ENCODE results near the gene PRKRIP1.

PRKRIP1 gene

GRCh38 chr7:102436118-102436517 is 40.0 kb downstream of the PRKRIP1 start:
- H3K4me1 ChIP-seq (ENCODE audit: control insufficient read depth in 2 of 2, insufficient read depth in 1 of 2, low read depth in 1 of 2, low read length in 2 of 2), result peaks cover 8 to 21% of the 10 kb centered on the region in 2 donors

GRCh38 chr7:102439963-102440795 is 44.0 kb downstream of the PRKRIP1 start:
- Histone ChIP-seq H2BK120ac (ENCODE audit: low read depth, low read length) (no peak overlapping the region), H4K8ac (ENCODE audit: low read depth, low read length) (no peak overlapping the region), H2BK15ac (ENCODE audit: low read length) (no peak overlapping the region), H3K4me2 (ENCODE audit: insufficient read depth, low read length, poor library complexity, severe bottlenecking) (no peak overlapping the region), H3K36me3 (replicated peaks in 1 of 2; ENCODE audit: control insufficient read depth in 2 of 2, insufficient read depth in 2 of 2, low read length in 2 of 2) (peaks cover 13 to 75% of the 10 kb centered on the region in 2 donors), H3K9me3 (replicated peaks in 1 of 2; ENCODE audit: control insufficient read depth in 2 of 2, insufficient read depth in 1 of 2, low read depth in 1 of 2, low read length in 2 of 2) (no peaks in the 10 kb centered on the region), H2BK12ac (ENCODE audit: low read length) (no peak overlapping the region), H2AFZ (ENCODE audit: low read length) (no peak overlapping the region), H3K4ac (ENCODE audit: low read length) (no peak overlapping the region), H3K27ac (replicated peaks; ENCODE audit: low read length) (peak overlapping the region; percentile 66), H3K18ac (ENCODE audit: low read length) (no peak overlapping the region), H3K23ac (ENCODE audit: low read depth, low read length, poor library complexity) (no peak overlapping the region), H3K14ac (ENCODE audit: low read length) (no peak overlapping the region), H3K4me1 (ENCODE audit: control insufficient read depth in 2 of 2, insufficient read depth in 1 of 2, low read depth in 1 of 2, low read length in 2 of 2) (no peaks in the 10 kb centered on the region), H3K27me3 (ENCODE audit: control insufficient read depth in 3 of 3, insufficient read depth in 3 of 3, low read depth in 1 of 3, low read length in 3 of 3) (no peaks in the 10 kb centered on the region), H3K9ac (ENCODE audit: low read depth, low read length, poor library complexity) (no peak overlapping the region), H2BK5ac (ENCODE audit: low read length) (no peak overlapping the region), H3K4me3 (ENCODE audit: low read length in 2 of 2) (no peak overlapping the region), H4K91ac (ENCODE audit: low read depth, low read length, poor library complexity) (no peak overlapping the region), H2AK5ac (ENCODE audit: low read depth, low read length) (no peak overlapping the region), H3K79me1 (ENCODE audit: low read depth, low read length) (peaks cover 3% of the 10 kb centered on the region)
- no CpG with 5 or more reads among the region's 17 CpGs for WGBS, 2 donors (ENCODE audit: extremely low coverage in 2 of 2, insufficient read length in 2 of 2, insufficient replicate concordance in 1 of 2)
- peak; percentile 48 for DNase-seq (ENCODE audit: low spot score)

More at GRCh38 chr7:102436118-102436517, 40.0 kb downstream of the PRKRIP1 start:
- no peak overlapping the region for H2AFZ ChIP-seq (ENCODE audit: low read length)
- peaks cover 6 to 54% of the 10 kb centered on the region in 2 donors for H3K36me3 ChIP-seq (replicated peaks in 1 of 2; ENCODE audit: control insufficient read depth in 2 of 2, insufficient read depth in 2 of 2, low read length in 2 of 2)
- no peak overlapping the region for H3K4ac ChIP-seq (ENCODE audit: low read length)
- no peak overlapping the region for H3K9ac ChIP-seq (ENCODE audit: low read depth, low read length, poor library complexity)
- H2AK5ac ChIP-seq (ENCODE audit: low read depth, low read length), result no peak overlapping the region
- H3K9me3 ChIP-seq (replicated peaks in 1 of 2; ENCODE audit: control insufficient read depth in 2 of 2, insufficient read depth in 1 of 2, low read depth in 1 of 2, low read length in 2 of 2), result no peaks in the 10 kb centered on the region
- no peak overlapping the region for H2BK15ac ChIP-seq (ENCODE audit: low read length)
- no peak overlapping the region for H3K4me3 ChIP-seq (ENCODE audit: low read length in 2 of 2)
- H4K8ac ChIP-seq (ENCODE audit: low read depth, low read length), result no peak overlapping the region
- no peak for DNase-seq (ENCODE audit: low spot score)
- H3K27ac ChIP-seq (replicated peaks; ENCODE audit: low read length), result no peak overlapping the region
- H3K27me3 ChIP-seq (ENCODE audit: control insufficient read depth in 3 of 3, insufficient read depth in 3 of 3, low read depth in 1 of 3, low read length in 3 of 3), result no peaks in the 10 kb centered on the region
- H4K91ac ChIP-seq (ENCODE audit: low read depth, low read length, poor library complexity), result no peak overlapping the region
- no peak overlapping the region for H2BK5ac ChIP-seq (ENCODE audit: low read length)
- no peak overlapping the region for H2BK12ac ChIP-seq (ENCODE audit: low read length)
- WGBS, 2 donors (ENCODE audit: extremely low coverage in 2 of 2, insufficient read length in 2 of 2, insufficient replicate concordance in 1 of 2), result no CpG with 5 or more reads among the region's 10 CpGs
- H2BK120ac ChIP-seq (ENCODE audit: low read depth, low read length), result no peak overlapping the region
- peaks cover 11% of the 10 kb centered on the region for H3K79me1 ChIP-seq (ENCODE audit: low read depth, low read length)
- H3K18ac ChIP-seq (ENCODE audit: low read length), result no peak overlapping the region
- no peak overlapping the region for H3K14ac ChIP-seq (ENCODE audit: low read length)
- no peak overlapping the region for H3K23ac ChIP-seq (ENCODE audit: low read depth, low read length, poor library complexity)
- no peak overlapping the region for H3K4me2 ChIP-seq (ENCODE audit: insufficient read depth, low read length, poor library complexity, severe bottlenecking)

DNA sequence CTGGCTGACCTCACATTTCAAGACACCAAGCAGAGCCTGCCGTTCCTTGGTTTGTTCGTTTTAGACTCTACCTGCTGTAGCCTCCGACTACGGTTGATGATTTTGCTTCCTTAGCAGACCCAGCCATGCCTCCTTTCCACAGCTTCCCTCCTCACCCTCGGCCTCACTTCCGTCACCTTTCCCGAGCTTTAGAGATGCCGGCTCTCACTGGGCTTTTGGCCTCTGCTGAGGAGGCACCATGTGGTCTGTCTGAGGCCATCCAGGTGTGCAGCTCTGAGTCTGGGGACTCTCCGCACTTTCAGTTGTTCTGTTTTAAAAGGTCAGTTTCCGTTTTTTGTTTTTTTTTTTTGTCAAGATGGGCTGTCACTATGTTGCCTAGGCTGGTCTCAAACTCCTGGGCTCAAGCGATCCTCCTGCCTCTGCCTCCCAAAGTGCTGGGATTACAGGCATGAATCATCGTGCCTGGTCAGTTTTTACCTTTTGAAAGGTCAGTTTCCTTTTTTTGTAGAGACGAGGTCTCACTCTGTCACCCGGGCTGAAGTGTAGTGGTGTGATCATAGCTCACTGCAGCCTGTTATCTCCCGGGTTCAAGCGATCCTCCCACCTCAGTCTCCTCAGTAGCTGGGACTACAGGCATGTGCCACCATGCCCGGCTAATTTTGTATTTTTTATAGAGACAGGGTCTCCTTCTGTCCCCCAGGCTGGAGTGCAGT is 49.0 kb downstream of the PRKRIP1 start:
- Histone ChIP-seq H2AFZ (ENCODE audit: low read length) (no peak overlapping the region), H3K79me1 (ENCODE audit: low read depth, low read length) (no peaks in the 10 kb centered on the region), H3K4me2 (ENCODE audit: insufficient read depth, low read length, poor library complexity, severe bottlenecking) (no peak overlapping the region), H3K36me3 (replicated peaks in 1 of 2; ENCODE audit: control insufficient read depth in 2 of 2, insufficient read depth in 2 of 2, low read length in 2 of 2) (peaks cover 18 to 66% of the 10 kb centered on the region in 2 donors), H3K23ac (ENCODE audit: low read depth, low read length, poor library complexity) (peak overlapping the region; percentile 65), H3K4me1 (ENCODE audit: control insufficient read depth in 2 of 2, insufficient read depth in 1 of 2, low read depth in 1 of 2, low read length in 2 of 2) (no peaks in the 10 kb centered on the region), H3K4me3 (ENCODE audit: low read length in 2 of 2) (no peak overlapping the region), H3K27me3 (ENCODE audit: control insufficient read depth in 3 of 3, insufficient read depth in 3 of 3, low read depth in 1 of 3, low read length in 3 of 3) (no peaks in the 10 kb centered on the region), H2BK12ac (ENCODE audit: low read length) (no peak overlapping the region), H4K91ac (ENCODE audit: low read depth, low read length, poor library complexity) (no peak overlapping the region), H3K27ac (replicated peaks; ENCODE audit: low read length) (no peak overlapping the region), H2BK15ac (ENCODE audit: low read length) (no peak overlapping the region), H4K8ac (ENCODE audit: low read depth, low read length) (no peak overlapping the region), H3K9me3 (replicated peaks in 1 of 2; ENCODE audit: control insufficient read depth in 2 of 2, insufficient read depth in 1 of 2, low read depth in 1 of 2, low read length in 2 of 2) (no peaks in the 10 kb centered on the region), H3K4ac (ENCODE audit: low read length) (no peak overlapping the region), H2BK120ac (ENCODE audit: low read depth, low read length) (no peak overlapping the region), H3K14ac (ENCODE audit: low read length) (no peak overlapping the region), H2AK5ac (ENCODE audit: low read depth, low read length) (no peak overlapping the region), H2BK5ac (ENCODE audit: low read length) (no peak overlapping the region), H3K9ac (ENCODE audit: low read depth, low read length, poor library complexity) (no peak overlapping the region), H3K18ac (ENCODE audit: low read length) (no peak overlapping the region)
- DNase-seq (ENCODE audit: low spot score), result no peak
- no CpG with 5 or more reads among the region's 17 CpGs for WGBS, 2 donors (ENCODE audit: extremely low coverage in 2 of 2, insufficient read length in 2 of 2, insufficient replicate concordance in 1 of 2)

- H3K79me1 ChIP-seq (ENCODE audit: low read depth, low read length), result no peaks in the 10 kb centered on the region
Observed at GRCh38 chr7:102445674-102446071, 49.5 kb downstream of the PRKRIP1 start.

More at GRCh38 chr7:102445674-102446071, 49.5 kb downstream of the PRKRIP1 start:
- H3K14ac ChIP-seq (ENCODE audit: low read length), result no peak overlapping the region
- no peak overlapping the region for H2AK5ac ChIP-seq (ENCODE audit: low read depth, low read length)
- H2BK5ac ChIP-seq (ENCODE audit: low read length), result no peak overlapping the region
- no peak overlapping the region for H4K8ac ChIP-seq (ENCODE audit: low read depth, low read length)
- no peak overlapping the region for H2BK12ac ChIP-seq (ENCODE audit: low read length)
- no peak overlapping the region for H4K91ac ChIP-seq (ENCODE audit: low read depth, low read length, poor library complexity)
- H2BK15ac ChIP-seq (ENCODE audit: low read length), result no peak overlapping the region
- no peak overlapping the region for H2AFZ ChIP-seq (ENCODE audit: low read length)
- no peak overlapping the region for H3K4ac ChIP-seq (ENCODE audit: low read length)
- whole genome bisulfite sequencing, 2 donors (ENCODE audit: extremely low coverage in 2 of 2, insufficient read length in 2 of 2, insufficient replicate concordance in 1 of 2), result no CpG with 5 or more reads among the region's 2 CpGs
- no peaks in the 10 kb centered on the region for H3K27me3 ChIP-seq (ENCODE audit: control insufficient read depth in 3 of 3, insufficient read depth in 3 of 3, low read depth in 1 of 3, low read length in 3 of 3)
- H3K18ac ChIP-seq (ENCODE audit: low read length), result no peak overlapping the region
- DNase-seq (ENCODE audit: low spot score), result no peak
- H3K23ac ChIP-seq (ENCODE audit: low read depth, low read length, poor library complexity), result no peak overlapping the region
- H3K4me1 ChIP-seq (ENCODE audit: control insufficient read depth in 2 of 2, insufficient read depth in 1 of 2, low read depth in 1 of 2, low read length in 2 of 2), result no peaks in the 10 kb centered on the region
- no peaks in the 10 kb centered on the region for H3K9me3 ChIP-seq (replicated peaks in 1 of 2; ENCODE audit: control insufficient read depth in 2 of 2, insufficient read depth in 1 of 2, low read depth in 1 of 2, low read length in 2 of 2)
- H3K4me2 ChIP-seq (ENCODE audit: insufficient read depth, low read length, poor library complexity, severe bottlenecking), result no peak overlapping the region
- no peak overlapping the region for H3K9ac ChIP-seq (ENCODE audit: low read depth, low read length, poor library complexity)
- no peak overlapping the region for H2BK120ac ChIP-seq (ENCODE audit: low read depth, low read length)
- H3K4me3 ChIP-seq (ENCODE audit: low read length in 2 of 2), result no peak overlapping the region
- H3K27ac ChIP-seq (replicated peaks; ENCODE audit: low read length), result no peak overlapping the region
- H3K36me3 ChIP-seq (replicated peaks in 1 of 2; ENCODE audit: control insufficient read depth in 2 of 2, insufficient read depth in 2 of 2, low read length in 2 of 2), result peaks cover 18 to 61% of the 10 kb centered on the region in 2 donors
